Activated CD4-positive, alpha-beta T cell treated with anti-CD3 and anti-CD28 coated beads, Interleukin-10, Interleukin-2, amounts not matched to agents 100 ng/mL and 50 ng/mL, durations not matched to agents 16 hours and 8 hours (primary cell): ENCODE measurements around the gene ZBTB32.
A peak's percentile ranks its signal among the peaks of the same experiment; 100 is the strongest.

ENCODE experiments used
- DNase-seq: peaks from one replicate; pipeline ENCODE4 v3.0.0-alpha.2; 2020

ZBTB32 gene

DNA sequence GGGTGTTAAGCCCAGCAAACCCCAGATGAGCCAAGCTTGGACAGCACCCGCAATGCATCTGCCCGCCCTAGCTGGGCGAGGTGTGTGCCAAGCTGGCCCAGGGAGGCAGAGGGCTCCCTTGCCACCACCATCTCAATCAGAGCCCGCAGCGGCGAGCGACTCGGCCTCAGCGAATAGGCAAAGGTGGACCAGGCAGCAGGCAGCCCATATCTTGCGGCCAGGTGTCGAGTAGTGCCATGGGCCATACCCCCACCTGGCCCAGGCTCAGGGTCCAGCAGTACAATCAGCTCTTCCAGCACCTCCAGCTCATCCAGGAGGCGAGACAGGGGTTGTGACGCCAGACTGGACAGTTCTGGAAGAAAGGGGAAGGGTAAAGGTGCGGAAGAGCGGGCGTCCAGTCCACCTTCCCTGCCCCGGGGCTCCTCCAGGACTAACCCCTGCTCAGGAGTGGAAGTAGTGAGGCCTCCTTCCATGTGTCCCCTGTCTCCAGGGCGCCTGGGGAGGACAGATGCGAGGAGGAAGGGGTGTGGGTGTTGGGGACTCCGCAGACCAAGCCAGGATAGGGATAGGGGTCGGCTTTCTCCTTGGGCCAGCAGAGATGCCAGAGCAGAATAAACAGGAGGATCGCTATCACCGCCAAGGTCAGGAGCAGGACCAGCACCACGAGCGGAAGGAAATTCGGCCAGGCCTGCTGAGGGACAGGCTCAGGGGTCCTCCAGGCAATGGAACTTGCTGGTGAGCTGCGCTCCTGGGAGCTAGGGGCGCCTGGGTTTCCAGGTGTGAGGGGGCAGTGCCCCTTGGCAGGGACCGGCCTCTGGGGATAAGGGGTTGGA is 35.1 kb downstream of the ZBTB32 start:
- no peak for DNase-seq

DNA sequence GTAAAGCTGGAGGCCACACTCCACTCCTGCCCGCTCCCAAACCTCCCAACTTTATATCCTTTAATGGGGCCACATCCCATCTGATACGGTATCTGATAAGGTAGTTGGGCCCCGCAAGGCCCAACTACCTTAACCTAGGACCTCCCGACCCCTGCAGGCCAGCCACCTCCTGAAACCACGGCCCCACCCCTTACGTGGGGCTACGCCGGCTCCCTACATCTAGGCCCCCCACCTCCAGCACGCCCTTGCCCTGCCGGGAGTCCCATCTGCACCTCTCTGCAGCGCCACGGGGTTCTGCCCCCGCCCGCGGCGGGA is 35.7 kb downstream of the ZBTB32 start:
- no peak for DNase-seq

DNA sequence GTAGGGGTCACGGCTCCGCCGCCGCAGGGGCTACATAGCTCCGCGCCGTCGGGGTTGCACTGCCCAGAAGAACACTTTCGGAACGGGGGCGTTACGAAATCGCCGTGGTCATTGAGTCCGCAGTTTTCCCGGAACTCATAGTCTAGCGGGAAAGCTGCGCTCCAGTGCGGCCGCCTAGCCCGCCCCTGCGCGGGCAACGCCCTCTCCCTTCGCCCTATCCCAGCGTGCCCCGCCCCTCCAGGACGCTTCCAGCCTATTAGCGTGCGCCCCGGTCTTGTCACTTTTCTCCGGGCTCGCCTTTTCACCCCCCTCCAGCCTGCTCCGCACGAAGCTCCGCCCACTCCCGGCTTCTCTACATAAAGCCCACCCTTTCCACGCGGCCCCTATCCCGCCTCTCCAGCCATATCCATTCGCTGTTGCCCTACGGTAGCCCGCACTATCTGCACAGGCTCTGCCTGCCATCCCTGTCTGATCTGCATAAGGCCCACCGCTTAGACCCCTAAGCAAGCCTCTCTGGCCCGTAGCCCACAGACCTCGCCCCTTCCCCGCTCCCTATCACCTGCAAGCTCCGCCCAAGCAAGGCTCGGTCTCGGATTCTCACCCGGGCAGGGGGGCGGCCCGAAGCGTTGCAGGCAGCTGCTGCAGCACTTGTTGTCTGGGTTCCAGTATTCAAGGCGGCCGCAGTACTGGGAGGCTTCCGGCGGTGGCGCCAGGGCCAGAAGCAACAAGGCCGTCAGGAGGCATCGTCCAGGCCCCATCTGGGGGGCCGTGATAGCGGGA is 36.3 kb downstream of the ZBTB32 start:
- peak; percentile 97 for DNase-seq

- DNase-seq, result no peak
These were observed 36.8 kb downstream of the ZBTB32 start for GRCh38 chr19:35741203-35741515.

DNA sequence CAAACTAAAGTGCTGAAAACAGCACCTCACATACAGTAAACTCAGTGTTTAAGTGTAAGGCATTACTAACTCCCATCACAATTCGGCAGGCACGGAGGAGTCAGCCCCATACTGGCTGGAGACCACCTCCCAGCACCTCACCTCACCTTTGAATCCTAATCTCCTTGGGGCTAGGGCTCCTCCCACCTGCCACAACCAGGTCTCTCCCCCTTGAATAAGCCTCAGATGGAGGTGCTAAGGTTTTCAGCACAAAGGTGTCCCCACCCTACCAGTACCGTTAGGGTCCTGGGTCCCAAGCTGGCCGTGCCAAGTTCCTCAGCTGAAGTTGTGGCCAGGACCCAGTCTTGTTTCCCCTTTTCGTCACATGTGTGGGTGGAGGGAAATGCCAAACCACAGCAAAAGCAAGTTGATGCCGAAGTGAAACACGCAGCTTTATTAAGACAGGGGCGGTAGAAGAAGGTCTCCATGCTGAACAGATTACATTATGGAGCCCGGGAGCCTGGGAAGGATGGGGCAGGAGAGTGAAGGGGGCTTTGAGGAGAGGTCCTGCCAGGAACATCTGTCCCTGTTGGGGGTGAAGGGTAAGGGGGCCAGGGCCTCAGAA is 37.9 kb downstream of the ZBTB32 start, which contains the start of gene IGFLR1:
Gene IGFLR1, minus strand, starts transcription at position 332 of the 604 bp plus-strand sequence. CDS start 1,272 bp downstream, outside the sequence.
- peak; percentile 84 for DNase-seq

DNA sequence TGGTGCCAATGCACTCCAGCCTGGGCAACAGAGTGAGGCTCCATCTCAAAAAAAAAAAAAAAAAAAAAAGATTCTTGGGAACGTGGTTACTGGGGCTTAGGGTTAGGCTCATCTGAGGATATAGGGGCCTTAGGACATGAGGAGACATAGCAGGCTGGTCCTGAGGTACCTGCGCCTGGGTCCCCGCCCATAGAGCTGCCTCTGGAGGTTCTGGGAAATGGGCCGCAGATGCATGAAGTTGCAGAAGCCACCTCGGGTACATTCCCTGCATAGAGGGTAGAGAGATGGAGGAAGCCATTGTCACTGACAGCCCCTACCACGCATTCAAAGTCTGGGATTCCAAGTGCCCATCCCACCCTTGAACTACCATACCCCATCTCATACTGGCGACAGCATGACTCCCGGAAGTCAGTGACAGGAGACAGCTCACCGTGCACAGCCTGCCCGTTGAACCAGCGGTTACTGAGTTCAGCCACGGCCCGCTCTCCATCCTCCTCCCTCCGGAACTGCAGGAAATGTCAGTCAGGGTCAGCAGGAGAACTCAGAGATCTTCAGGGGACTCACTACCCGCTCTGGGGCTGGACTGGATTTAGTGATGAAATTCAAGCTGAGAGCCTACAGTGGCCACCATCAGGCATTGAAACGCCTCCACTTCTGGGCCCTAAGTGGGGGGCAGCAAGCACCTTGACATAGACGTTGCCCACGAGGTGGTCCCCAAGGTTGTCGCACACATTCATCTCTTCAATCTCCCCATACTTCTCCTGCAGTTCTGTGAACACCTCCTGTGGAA is 39.5 kb downstream of the ZBTB32 start:
- no peak for DNase-seq

DNA sequence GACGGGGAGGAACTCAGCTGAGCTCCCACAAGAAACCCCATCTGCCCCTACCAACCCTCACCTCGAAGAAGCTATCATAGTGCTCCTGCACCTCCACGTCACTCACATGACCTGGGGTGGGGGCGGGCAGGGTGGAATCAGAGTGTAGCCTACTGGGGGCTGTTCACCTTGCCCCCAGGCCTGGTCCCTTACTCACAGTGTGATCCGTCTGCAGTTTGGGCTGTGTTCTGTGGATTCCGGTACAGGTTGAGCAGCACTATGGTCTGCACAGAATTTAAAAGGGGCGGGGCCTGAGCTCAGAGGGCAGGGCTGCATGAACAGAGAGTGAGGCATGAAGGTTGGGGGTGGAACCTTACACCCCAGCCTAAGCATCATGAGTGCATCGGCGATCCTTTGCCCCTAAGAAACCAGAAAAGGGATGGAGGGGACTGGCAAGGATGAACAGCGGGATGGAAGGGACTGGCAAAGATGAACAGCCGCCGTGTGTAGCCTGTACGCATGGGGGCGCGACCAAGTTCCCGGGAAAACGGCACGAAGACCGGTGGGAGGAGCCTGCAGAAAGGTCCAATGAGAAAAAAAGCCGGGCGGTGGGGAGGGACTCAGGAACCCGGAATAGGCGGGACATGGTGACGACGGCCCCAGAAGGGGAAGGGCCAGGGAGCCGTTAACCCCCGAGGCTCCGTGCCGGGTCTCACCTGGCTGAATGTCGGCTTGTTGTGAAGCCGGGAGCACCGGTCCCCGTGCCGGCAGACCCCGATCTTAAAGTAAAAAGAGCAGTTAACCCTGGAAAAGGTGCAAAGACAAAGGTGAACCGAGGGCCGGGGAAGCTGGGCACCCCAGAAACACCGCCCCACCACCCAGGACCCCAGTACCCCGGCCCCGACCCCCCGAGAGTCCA is 40.3 kb downstream of the ZBTB32 start:
- peak; percentile 97 for DNase-seq

DNA sequence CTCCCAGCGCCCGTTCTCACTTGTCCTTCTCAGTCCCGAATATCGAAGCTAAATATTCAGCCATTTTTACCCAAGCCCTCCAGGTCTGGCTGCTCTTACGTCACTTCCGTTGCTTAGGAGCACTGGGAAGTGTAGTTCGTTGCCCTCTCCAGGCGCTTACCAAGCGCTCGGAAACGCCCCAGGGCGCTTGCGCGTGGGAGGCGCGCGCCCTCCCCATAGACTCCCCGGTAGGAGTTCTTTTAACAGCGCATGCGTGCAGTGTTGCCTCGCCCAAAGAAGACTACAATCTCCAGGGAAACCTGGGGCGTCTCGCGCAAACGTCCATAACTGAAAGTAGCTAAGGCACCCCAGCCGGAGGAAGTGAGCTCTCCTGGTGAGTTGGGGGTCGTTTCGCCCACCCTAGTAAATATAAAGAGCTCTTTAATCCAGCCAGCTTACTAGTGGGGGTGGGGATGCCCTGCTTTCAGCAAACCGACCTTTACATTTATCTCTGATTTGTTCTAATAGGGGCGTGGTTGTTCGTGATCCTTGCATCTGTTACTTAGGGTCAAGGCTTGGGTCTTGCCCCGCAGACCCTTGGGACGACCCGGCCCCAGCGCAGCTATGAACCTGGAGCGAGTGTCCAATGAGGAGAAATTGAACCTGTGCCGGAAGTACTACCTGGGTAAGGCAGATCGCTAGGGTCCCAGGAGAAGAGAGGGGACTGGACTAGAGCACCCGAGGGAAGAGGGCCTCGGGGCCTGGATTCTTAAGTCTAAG is 41.1 kb downstream of the ZBTB32 start, which contains the start of the genes PSENEN and U2AF1L4:
Gene PSENEN, plus strand, starts transcription at position 324 of the 759 bp plus-strand sequence. Its CDS starts 280 bp downstream, at position 604.
Gene U2AF1L4, minus strand, starts transcription at position 91 of the 759 bp plus-strand sequence. Its CDS starts 27 bp downstream, at position 64.
- DNase-seq, result peak; percentile 99

DNA sequence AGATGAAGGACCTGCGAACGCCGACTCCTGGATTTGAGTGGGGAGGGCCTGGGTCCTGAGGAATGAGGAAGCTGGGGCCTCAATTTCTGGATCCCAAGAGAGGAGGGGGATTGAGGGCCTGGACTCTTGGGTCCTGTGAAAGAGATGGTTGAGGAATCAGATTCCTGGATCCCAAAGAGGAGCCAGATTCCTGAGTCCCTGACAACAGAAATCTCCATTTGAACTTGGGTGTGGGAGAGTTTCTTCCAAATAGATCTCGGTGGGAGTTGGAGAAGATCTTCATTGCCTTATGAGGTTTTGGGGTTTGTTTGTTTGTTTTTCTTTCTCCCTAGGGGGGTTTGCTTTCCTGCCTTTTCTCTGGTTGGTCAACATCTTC is 41.7 kb downstream of the ZBTB32 start:
- no peak for DNase-seq

DNA sequence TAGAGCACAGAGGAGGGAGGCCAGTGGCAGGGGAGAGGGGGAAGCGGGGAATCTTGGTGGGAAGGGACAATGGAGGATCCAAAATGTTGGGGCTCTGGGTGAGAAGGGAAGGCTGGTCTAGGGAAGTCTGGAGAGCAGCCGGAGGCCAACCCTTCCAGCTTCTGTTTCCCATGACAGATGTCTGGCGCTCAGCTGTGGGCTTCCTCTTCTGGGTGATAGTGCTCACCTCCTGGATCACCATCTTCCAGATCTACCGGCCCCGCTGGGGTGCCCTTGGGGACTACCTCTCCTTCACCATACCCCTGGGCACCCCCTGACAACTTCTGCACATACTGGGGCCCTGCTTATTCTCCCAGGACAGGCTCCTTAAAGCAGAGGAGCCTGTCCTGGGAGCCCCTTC is 42.2 kb downstream of the ZBTB32 start:
- DNase-seq, result no peak

DNA sequence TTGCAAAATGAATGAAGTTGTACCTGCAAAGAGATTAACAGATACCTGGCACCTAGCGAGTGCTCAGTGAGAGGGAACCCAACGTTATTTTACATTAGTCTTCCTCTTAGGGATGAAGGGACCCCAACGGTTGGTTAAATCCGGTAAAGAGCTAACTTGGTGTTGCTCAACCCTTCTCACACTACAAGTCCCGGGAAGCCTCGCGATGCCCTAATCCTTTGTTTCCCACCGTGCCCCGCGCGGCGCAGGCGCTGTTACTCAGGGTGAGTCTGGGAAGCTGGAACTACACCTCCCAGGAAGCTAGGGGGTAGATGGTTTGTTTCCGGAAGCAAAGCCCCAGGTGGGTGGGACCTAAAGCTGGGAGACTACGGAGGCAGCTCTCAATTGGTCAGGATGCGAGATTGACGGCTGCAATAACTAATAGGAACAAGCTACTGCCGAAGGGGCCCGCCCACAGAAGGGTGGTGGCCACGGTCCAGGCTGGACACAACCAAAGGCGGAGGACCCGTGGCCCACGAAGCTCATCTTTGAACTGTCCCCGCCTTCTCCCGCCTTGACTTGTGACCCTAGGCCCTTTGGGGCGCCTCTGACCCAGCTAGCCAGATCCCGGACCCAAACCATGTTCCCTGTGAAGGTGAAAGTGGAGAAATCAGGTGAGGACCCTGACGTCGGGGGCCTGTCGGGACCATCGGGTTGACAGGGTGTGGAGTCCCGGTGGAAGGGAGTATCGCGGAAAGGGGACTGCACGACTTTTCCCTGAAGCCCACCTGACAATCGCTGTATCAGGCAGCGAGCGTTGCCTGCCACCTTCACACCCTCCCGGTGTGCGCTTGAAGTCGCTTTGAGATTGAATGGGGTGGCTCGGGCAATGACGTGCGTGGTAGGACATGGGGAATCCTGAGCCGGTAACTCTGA is 44.0 kb downstream of the ZBTB32 start, which contains the start of gene LIN37:
Gene LIN37, plus strand, starts transcription at position 471 of the 915 bp plus-strand sequence. Its CDS starts 149 bp downstream, at position 620.
- DNase-seq, result peak; percentile 100

GRCh38 chr19:35750167-35750566 is 45.8 kb downstream of the ZBTB32 start:
- no peak for DNase-seq

DNA sequence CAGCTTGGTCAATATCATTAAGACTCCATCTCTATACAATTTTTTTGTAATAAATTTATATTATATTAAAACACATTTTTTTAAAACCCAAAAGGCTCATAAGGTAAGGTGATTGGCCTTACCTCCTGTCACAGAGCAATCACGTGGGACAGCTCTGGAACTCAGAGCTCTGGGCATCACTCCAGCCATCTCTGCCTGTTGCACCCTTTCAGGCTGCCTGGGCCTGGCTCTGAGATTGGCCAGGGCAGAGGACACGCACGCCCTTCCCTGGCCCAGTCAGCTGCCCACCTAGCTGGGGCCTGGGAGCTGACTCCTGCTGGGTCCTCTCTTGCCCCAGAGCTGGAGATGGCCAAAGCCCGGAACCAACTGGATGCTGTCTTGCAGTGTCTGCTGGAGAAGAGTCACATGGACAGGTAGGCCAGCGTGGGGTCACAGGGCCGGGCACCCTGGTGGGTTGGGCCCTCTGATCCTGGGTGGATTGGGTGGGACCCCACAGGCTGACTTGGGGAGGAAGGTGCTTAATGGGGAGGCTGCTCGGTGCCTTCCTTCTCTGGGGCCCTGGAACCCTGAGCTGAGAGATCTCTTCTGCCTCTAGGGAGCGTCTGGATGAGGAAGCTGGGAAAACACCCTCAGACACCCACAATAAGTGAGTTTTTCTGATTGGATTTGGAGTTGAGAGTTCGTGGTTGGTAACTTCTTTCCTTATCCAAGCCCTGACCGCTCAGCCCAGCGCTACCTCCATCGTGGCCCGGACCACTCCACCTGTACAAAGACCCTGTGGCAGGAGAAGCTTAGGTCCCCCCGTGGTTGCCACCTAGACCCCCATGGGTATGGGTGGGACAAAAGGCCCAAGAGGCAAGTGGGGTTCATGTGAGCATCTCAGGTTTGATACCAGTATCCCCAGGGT is 47.7 kb downstream of the ZBTB32 start:
- DNase-seq, result no peak

DNA sequence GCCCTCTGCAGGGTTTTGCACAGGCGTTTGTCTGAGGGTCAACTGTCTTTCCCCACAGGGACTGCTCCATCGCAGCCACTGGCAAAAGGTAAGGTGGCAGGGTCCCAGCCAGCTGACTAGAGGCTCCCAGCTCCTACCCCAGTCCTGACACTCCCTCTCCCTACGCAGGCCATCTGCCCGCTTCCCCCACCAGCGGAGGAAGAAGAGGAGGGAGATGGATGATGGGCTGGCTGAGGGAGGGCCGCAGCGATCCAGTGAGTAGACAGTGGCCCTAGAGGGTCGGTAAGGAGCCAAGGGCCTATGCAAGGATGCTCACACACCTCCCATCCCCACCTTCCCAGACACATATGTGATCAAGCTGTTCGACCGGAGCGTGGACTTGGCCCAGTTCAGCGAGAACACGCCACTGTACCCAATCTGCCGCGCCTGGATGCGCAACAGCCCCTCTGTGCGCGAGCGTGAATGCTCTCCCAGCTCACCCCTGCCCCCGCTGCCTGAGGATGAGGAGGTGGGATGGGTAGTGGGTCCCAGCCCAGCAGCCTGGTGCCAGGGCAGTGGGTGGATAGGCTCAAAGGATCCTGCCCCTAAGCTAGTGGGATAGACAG is 48.5 kb downstream of the ZBTB32 start:
- DNase-seq, result no peak

GRCh38 chr19:35753634-35754369 is 49.4 kb downstream of the ZBTB32 start:
- DNase-seq, result no peak

- DNase-seq, result no peak
These were observed 50.2 kb downstream of the ZBTB32 start for GRCh38 chr19:35754370-35755130.

DNA sequence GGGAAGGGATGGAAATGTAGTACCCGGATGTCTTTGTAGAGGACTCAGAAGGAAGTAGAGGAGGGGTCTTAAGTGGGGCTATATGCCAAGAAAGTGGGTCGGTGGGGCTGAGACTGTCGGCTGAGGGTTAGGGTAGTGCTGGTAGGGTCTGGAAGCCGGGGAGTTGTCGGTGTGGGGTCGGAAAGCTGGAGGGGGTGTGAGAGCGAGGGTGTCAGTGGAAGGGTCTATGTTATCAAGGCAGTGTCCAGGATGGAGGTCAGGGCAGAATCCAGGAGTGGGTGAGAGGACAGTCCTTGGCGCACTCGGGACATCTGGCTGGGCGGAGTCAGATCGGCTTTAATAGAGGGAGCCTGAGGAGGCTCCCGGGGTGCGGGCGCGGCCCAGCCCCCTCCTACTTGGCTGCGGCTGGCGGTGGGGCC is 50.8 kb downstream of the ZBTB32 start:
- no peak for DNase-seq
